Tibial artery (tissue), 4 donors: Measurements from ENCODE around the gene SERHL2.
"Not testable (repeated sequence)": the region's sequence is repeated elsewhere in the genome, so short reads cannot be mapped to it uniquely, and the experiment has no call there.

Experiments used
- DNase-seq, 2 donors: peaks; one replicate each; pipeline ENCODE4 v3.0.0-alpha.2; 2019
- H3K27ac ChIP-seq, 2 donors: fragments of 200-600 bp; sonication (generic) in 1 of 2; 1 replicate in 1 of 2; 2 replicates in 1 of 2; pipeline ENCODE4 v1.5.1; 2018 to 2019; ENCODE audit warnings: mild to moderate bottlenecking in 1 of 2
- H3K27me3 ChIP-seq, 2 donors: fragments of 200-600 bp; sonication (generic) in 1 of 2; one replicate each; pipeline versions ENCODE4 v1.5.1 to v1.6.0; 2016 to 2019
- H3K36me3 ChIP-seq, 3 donors: fragments of 200-600 bp; sonication (generic) in 2 of 3; one replicate each; pipeline ENCODE4 v1.5.1; 2016 to 2019; ENCODE audit warnings: mild to moderate bottlenecking in 2 of 3
- H3K4me1 ChIP-seq, 4 donors: fragments of 200-600 bp; sonication (generic) in 2 of 4; 1 replicate in 3 of 4; 2 replicates in 1 of 4; pipeline ENCODE4 v1.5.1; 2016 to 2019
- H3K4me3 ChIP-seq, 2 donors: fragments of 200-600 bp; sonication (generic) in 1 of 2; 1 replicate in 1 of 2; 2 replicates in 1 of 2; pipeline ENCODE4 v1.5.1; 2018 to 2019; ENCODE audit warnings: mild to moderate bottlenecking in 2 of 2
- H3K9me3 ChIP-seq, 3 donors: fragments of 200-600 bp; sonication (generic) in 1 of 3; one replicate each; pipeline ENCODE4 v1.5.1; 2016 to 2019
- intact Hi-C: fragments of 100-400 bp; cut with DNase I; formaldehyde crosslinking; loops from one replicate; pipeline ENCODE4 v1.15.0; 2023; ENCODE audit warnings: low total_unique reads
- TF ChIP-seq, protein P1 (sequence below), 2 experiments: fragments of 200-600 bp in 1 of 2; fragments of 450-650 bp in 1 of 2; IDR thresholded peaks; one replicate each; pipeline ENCODE4 v1.5.1; 2017 to 2019; ENCODE audit warnings: antibody characterized with exemption in 2 of 2, mild to moderate bottlenecking in 1 of 2, moderate library complexity in 1 of 2

SERHL2 gene, protein sequence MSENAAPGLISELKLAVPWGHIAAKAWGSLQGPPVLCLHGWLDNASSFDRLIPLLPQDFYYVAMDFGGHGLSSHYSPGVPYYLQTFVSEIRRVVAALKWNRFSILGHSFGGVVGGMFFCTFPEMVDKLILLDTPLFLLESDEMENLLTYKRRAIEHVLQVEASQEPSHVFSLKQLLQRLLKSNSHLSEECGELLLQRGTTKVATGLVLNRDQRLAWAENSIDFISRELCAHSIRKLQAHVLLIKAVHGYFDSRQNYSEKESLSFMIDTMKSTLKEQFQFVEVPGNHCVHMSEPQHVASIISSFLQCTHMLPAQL

DNA sequence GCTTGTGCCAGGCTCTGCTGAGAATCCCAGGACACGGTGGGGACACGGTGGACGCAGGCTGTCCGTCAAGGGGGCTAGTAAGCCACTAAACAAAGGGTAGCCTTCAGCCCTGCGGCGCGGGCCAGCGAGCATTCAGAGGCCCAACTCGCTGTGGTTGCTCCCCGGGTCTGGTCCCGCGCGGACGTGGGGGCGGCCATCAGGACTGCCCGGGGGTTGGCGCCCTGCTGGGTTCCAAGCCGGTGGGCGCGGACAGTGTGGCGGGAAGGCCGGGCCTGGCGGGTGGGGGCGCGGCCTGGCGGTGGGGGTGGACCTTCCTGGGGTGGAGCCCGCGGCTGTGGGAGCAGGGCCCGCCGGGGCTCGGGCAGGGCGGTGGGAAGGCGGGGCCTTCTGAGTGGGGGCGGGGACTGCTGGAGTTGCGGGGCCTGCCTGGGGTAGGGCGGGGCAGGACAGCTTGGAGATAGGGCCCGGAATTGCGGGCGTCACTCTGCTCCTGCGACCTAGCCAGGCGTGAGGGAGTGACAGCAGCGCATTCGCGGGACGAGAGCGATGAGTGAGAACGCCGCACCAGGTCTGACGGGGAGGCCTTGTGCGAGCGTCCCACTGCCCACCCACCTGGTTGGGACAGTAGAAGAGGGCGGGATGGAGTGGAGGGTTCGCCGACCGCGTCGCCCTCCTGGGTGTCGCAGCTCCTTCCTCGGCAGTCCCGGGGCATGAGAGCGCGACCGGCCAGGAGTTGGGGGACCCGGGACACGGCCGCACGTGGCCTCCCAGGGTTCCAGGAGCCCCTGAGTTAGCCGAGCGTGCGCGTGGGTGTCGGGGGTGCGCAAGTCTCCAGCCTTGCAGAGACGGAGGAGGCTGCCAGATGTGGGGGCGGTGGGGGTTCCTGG is at the start of gene SERHL2:
SERHL2 (plus strand) TSS at position 482 of the 887 bp plus-strand sequence; CDS start at position 547, 65 bp downstream.
- TF ChIP-seq, protein P1, sequence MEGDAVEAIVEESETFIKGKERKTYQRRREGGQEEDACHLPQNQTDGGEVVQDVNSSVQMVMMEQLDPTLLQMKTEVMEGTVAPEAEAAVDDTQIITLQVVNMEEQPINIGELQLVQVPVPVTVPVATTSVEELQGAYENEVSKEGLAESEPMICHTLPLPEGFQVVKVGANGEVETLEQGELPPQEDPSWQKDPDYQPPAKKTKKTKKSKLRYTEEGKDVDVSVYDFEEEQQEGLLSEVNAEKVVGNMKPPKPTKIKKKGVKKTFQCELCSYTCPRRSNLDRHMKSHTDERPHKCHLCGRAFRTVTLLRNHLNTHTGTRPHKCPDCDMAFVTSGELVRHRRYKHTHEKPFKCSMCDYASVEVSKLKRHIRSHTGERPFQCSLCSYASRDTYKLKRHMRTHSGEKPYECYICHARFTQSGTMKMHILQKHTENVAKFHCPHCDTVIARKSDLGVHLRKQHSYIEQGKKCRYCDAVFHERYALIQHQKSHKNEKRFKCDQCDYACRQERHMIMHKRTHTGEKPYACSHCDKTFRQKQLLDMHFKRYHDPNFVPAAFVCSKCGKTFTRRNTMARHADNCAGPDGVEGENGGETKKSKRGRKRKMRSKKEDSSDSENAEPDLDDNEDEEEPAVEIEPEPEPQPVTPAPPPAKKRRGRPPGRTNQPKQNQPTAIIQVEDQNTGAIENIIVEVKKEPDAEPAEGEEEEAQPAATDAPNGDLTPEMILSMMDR (IDR thresholded peaks at IDR 0.05): no peak
- H3K27me3 ChIP-seq: peaks cover 0 to 11% of the 10 kb centered on the region in 2 donors
- H3K9me3 ChIP-seq: no peaks in the 10 kb centered on the region
- intact Hi-C loops: no loop called here
- H3K36me3 ChIP-seq: no peaks in the 10 kb centered on the region
- H3K27ac ChIP-seq: peak within 1 kb of the TSS; percentile 29 to 44
- peak within 1 kb of the TSS; percentile 51 to 70 for H3K4me3 ChIP-seq
- H3K4me1 ChIP-seq: peaks cover 0 to 16% (median 11%) of the 10 kb centered on the region in 4 donors
- peak; percentile 82 to 95 for DNase-seq

DNA sequence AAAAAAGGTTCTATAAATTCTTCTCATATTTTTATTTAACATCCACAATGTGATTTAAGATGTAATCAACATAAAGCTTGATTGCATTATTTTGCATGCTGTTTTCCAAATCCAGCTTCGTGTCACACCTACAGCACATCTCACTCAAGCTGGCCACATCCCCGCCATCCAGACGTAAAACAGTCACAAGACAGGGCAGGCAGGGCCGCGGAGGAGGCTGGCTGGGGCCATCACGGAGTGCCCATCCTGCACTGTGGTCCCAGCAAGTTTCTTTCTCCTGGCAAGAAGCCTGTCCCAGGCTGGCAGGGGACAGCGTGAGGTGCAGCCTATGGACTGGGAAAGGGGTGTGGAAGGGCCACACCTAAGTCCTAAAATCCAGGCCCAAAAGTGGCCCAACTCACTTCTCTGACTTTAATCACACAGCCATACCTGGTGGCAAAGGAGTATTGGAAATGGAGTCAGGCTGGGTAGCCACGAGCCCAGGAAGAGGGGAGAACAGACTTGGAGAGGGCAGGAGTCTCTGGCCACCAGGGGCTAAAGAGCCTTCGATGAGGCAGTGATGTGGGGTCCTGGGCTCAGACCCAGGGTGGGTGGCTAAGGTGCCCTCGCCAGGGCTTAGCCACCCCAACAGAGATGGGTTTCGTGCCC is 45.3 kb upstream of the SERHL2 start:
- H3K27ac ChIP-seq, DNase-seq, H3K4me3 ChIP-seq, H3K4me1 ChIP-seq, H3K27me3 ChIP-seq, H3K9me3 ChIP-seq, intact Hi-C loops: not testable (repeated sequence)
- H3K36me3 ChIP-seq: peaks cover 6 to 25% (median 14%) of the 10 kb centered on the region in 3 donors

DNA sequence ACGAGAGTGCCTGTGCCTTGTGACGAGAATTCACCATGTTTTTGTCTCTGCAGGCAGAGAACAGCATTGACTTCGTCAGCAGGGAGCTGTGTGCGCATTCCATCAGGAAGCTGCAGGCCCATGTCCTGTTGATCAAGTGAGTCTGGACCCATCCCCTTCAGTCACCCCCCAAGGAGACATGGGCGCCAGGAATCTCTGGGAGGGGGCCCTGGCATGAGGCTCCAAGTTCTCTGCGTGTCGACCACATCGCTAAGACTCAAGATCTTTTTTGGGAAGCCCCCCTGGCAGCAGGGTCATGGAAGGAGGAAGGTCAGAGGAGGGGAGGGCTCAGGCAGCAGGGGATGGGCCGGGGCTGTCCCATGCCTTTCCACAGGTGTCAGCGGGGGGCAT is 44.8 kb upstream of the SERHL2 start:
- H3K4me3 ChIP-seq, DNase-seq, intact Hi-C loops, H3K4me1 ChIP-seq, H3K27me3 ChIP-seq, H3K9me3 ChIP-seq, H3K27ac ChIP-seq: not testable (repeated sequence)
- peaks cover 9 to 30% (median 19%) of the 10 kb centered on the region in 3 donors for H3K36me3 ChIP-seq

DNA sequence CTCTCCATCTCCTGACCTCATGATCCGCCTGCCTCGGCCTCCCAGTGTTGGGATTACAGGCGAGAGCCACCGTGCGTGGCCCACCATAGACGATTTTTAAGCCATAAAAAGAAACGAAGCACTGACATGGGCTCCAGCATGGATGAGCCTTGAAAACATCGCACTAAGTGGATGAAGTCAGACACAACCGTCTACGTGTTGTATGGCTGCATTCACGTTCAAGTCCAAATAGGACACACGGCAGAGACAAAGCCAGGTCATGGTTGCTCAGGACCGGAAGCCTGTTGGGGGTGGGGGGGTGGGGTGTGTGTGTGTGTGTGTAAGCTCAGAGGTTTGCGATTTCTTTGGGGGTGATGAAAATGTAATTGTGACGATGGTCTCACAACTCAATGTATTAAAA is 44.2 kb upstream of the SERHL2 start:
- intact Hi-C loops: no loop called here
- DNase-seq: no peak
- TF ChIP-seq, protein P1 (IDR thresholded peaks at IDR 0.05): no peak
- Histone ChIP-seq H3K4me1 (no peaks in the 10 kb centered on the region), H3K4me3 (no peak overlapping the region), H3K27ac (no peak overlapping the region), H3K36me3 (peaks cover 15 to 36% (median 24%) of the 10 kb centered on the region in 3 donors), H3K9me3 (no peaks in the 10 kb centered on the region), H3K27me3 (no peaks in the 10 kb centered on the region)

DNA sequence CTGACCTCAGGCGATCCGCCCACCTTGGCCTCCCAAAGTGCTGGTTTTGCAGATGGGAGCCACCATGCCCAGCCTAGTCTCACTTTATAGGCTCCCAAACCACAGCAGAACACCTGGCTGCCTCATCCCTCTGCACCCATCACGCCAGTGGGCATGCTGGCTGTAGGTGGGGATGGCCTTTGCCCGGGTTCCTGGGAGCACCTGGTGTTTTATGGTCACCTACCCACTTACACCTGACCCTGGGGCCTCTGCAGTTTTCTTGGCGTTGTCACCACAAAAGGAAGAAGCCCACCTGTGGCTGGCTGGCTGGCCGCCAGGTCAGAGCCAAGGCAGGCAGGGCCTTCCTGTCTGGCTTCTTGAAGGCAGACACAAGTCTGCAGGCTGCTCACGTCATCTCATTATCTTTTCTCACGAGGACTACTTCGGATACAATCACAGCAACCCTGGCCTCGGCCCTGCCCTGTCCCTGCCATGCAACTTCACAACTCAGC is 42.3 kb upstream of the SERHL2 start:
- intact Hi-C loops: no loop called here
- no peak for DNase-seq
- H3K27me3 ChIP-seq: no peaks in the 10 kb centered on the region
- H3K9me3 ChIP-seq: no peaks in the 10 kb centered on the region
- peaks cover 0 to 5% (median 0%) of the 10 kb centered on the region in 4 donors for H3K4me1 ChIP-seq
- no peak overlapping the region for H3K27ac ChIP-seq
- TF ChIP-seq, protein P1 (IDR thresholded peaks at IDR 0.05): no peak
- no peak overlapping the region for H3K4me3 ChIP-seq
- H3K36me3 ChIP-seq: peaks cover 24 to 52% (median 35%) of the 10 kb centered on the region in 3 donors

DNA sequence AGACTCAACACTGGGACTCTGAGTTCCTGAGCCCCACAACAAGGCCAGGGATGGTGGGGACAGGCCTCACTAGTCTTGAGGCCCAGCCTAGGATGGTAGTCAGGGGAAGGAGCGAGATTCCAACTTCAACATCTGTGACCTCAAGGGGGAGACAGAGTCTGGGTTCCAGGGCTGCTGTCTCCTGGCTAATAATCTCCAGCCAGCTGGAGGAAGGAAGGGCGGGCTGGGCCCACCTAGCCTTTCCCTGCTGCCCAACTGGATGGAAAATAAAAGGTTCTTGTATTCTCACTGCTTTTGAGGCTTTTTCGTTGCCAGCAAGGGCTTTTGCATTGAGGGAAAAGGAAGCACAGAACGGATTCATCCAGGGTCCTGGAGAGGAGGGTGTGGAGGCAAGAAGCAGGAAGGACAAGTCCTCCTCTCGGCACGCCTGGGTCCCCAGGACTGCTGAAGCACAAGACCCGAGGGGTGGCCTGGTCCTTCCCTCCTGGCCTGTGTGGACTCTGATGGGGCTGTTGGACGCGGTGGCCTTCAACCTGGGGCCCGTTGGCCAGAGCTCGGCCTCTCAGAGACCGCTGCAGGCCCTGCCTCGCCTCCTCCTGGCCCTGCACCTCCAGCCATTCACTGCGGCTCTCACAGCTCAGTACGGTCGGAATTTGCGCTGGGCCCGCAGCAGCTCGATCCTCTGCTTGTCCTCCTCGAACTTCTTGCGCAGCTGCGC is 41.3 kb upstream of the SERHL2 start:
- H3K9me3 ChIP-seq, H3K4me3 ChIP-seq, H3K27ac ChIP-seq, H3K27me3 ChIP-seq, H3K4me1 ChIP-seq, DNase-seq, intact Hi-C loops: not testable (repeated sequence)
- peaks cover 27 to 59% (median 41%) of the 10 kb centered on the region in 3 donors for H3K36me3 ChIP-seq
- TF ChIP-seq, protein P1 (IDR thresholded peaks at IDR 0.05): peak in 1 of 2 experiments; percentile 10

DNA sequence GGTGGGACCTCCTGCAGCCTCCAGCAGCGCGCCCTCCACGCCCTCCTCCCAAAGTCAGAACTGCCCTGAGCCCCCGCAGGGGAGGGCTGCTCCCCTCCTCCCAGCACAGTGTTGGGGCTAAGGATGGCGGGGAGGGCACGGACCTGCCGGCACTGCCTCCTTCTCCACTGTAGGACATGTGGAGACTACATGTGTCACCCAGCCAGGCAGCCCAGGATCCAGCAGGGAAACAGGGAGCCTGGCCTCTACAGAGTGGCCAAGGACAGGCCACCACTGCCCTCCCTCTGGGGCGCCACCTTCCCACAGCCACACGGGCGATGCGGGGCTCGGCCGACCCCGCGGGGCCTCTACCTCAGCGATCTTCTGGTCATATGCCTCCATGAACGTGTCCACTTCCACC is 39.4 kb upstream of the SERHL2 start:
- H3K4me3 ChIP-seq, intact Hi-C loops, H3K27me3 ChIP-seq, H3K27ac ChIP-seq, H3K9me3 ChIP-seq, DNase-seq: not testable (repeated sequence)
- Histone ChIP-seq H3K36me3 (peaks cover 27 to 63% (median 44%) of the 10 kb centered on the region in 3 donors), H3K4me1 (peaks cover 0 to 12% (median 7%) of the 10 kb centered on the region in 4 donors)

DNA sequence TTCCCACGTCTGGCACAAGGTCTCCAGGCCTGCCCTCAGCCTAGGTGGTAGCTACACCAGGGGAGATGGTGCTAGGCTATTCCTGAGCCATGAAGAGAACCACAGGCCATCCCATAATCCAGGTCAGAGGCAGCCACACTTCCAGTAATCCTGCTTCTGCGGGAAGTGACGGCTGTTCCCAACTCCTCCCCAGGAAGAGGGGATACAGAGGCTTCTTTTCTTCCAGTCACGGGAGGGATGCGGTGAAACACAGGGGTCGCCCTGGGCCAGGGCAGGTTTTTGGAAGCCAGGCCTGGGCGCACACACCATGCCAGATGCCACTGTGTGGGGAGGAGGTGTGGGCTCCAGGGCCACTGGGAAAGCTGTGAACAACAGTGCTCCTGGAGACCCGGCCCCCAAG is 38.5 kb upstream of the SERHL2 start:
- H3K4me3 ChIP-seq, DNase-seq, H3K27me3 ChIP-seq, H3K9me3 ChIP-seq, intact Hi-C loops, H3K27ac ChIP-seq: not testable (repeated sequence)
- Histone ChIP-seq H3K4me1 (peaks cover 0 to 17% (median 11%) of the 10 kb centered on the region in 4 donors), H3K36me3 (peaks cover 27 to 63% (median 44%) of the 10 kb centered on the region in 3 donors)
